Left ventricle myocardium inferior (tissue), 1 donor: ENCODE measurements around the gene GTSE1. TPM values are rescaled to one million over a fixed set of nuclear protein-coding genes. Genes with fewer than 3 reads are reported as not detected.

Experiments used
- DNase-seq: peaks from one replicate; pipeline ENCODE4 v3.0.0-alpha.2; 2020
- H3K27ac ChIP-seq: fragments of 200-600 bp; replicated peaks from 2 replicates; pipeline ENCODE4 v1.8.0; 2021
- H3K27me3 ChIP-seq: fragments of 200-600 bp; 2 replicates; pipeline ENCODE4 v1.8.0; 2021; ENCODE audit warnings: low read depth
- H3K36me3 ChIP-seq: fragments of 200-600 bp; 2 replicates; pipeline ENCODE4 v1.8.0; 2021
- H3K4me1 ChIP-seq: fragments of 200-600 bp; 2 replicates; pipeline ENCODE4 v1.8.0; 2021
- H3K4me3 ChIP-seq: fragments of 200-600 bp; 2 replicates; pipeline ENCODE4 v1.8.0; 2021; ENCODE audit warnings: mild to moderate bottlenecking, moderate library complexity
- H3K9me3 ChIP-seq: fragments of 200-600 bp; replicated peaks from 2 replicates; pipeline ENCODE4 v1.8.0; 2021
- CTCF ChIP-seq: fragments of 200-600 bp; IDR thresholded peaks from 2 replicates; pipeline ENCODE4 v1.8.0; 2021; ENCODE audit warnings: antibody characterized with exemption, mild to moderate bottlenecking, borderline replicate concordance
- intact Hi-C: fragments of 100-400 bp; cut with micrococcal nuclease; formaldehyde crosslinking; loops from one replicate; pipeline ENCODE4 v1.11.0; 2022
- total RNA-seq: library from RNA; stranded (reverse); fragmentation: NEBNext Ultra II Directional; extraction: Animal tissue kit (Norgen Biotek cat#: 25700); gene quantifications from one replicate; pipeline ENCODE4 v1.2.1, GENCODE V29; 2021
- donor health status: DM: no; HTN: yes; CAD: no; lungs with severe emphysema.

GTSE1 gene
- total RNA-seq, 1 donor from 2014 or later: 0.25 TPM

- Histone ChIP-seq H3K9me3 (no peaks in the 10 kb centered on the region), H3K27me3 (no peaks in the 10 kb centered on the region), H3K4me3 (no peak overlapping the region), H3K27ac (peak overlapping the region; percentile 91), H3K4me1 (peaks cover 87% of the 10 kb centered on the region), H3K36me3 (peaks cover 96% of the 10 kb centered on the region)
- no peak for TF ChIP-seq CTCF
- no peak for DNase-seq
- intact Hi-C loops: no loop called here
Observed at GRCh38 chr22:46350121-46350520, 53.5 kb downstream of the GTSE1 start.

DNA sequence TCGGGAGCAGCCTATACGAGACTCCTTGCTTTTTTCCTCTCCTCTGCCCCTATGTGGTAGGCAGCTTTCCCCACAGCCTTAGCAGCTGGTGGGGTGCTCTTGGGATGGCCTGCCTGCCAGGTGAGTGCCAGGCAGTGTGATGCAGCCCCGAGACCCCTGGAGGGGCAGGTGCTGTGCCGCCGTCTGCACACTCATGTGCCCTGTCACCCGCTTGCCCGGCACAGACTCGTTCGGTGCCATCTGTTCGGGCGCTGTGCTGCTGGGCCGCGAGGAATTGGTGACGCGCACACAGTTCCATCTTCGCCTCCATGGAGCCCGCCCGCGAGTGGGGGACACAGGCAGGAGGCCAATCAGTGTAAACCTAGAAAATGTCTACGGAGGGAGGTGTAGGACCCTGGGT, 54.0 kb downstream of the GTSE1 start:
- Histone ChIP-seq H3K4me1 (peaks cover 87% of the 10 kb centered on the region), H3K27me3 (no peaks in the 10 kb centered on the region), H3K36me3 (peaks cover 94% of the 10 kb centered on the region), H3K4me3 (no peak overlapping the region), H3K9me3 (no peaks in the 10 kb centered on the region), H3K27ac (peak overlapping the region; percentile 91)
- intact Hi-C loops: no loop called here
- TF ChIP-seq CTCF: no peak
- DNase-seq: no peak

DNA sequence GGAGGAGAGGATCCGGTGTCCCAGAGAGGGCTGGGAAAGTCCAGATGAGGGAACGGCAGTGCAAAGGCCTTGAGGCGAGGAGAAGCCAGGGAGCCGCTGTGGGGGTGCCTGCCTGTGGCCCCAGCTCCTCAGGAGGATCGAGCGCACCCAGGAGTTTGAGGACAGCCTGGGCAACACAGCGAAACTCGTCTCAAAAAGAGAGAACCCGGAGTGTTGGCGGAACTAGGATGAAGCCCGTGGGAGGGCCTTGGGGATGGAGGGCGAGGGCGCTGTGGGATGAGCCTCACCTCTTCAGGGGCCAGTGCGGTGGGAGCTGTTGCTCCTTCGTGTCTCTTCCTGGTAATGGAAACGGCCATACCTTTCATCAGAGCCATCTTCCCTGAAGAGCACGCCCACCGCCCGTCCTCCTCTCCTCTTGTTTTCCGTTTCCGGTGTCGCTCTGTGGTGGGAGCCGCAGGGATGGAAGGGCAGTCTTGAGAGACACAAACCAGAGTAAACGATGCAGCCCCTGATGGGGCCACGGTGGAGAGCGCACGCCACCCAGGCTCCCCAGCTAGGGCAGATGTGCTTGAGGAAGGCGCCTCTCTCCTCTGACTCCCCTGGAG, 54.6 kb downstream of the GTSE1 start:
- intact Hi-C loops: no loop called here
- H3K27me3 ChIP-seq: no peaks in the 10 kb centered on the region
- H3K9me3 ChIP-seq: no peaks in the 10 kb centered on the region
- H3K4me1 ChIP-seq: peaks cover 87% of the 10 kb centered on the region
- DNase-seq: no peak
- no peak for TF ChIP-seq CTCF
- peaks cover 96% of the 10 kb centered on the region for H3K36me3 ChIP-seq
- H3K27ac ChIP-seq: peak overlapping the region; percentile 91
- H3K4me3 ChIP-seq: no peak overlapping the region

DNA sequence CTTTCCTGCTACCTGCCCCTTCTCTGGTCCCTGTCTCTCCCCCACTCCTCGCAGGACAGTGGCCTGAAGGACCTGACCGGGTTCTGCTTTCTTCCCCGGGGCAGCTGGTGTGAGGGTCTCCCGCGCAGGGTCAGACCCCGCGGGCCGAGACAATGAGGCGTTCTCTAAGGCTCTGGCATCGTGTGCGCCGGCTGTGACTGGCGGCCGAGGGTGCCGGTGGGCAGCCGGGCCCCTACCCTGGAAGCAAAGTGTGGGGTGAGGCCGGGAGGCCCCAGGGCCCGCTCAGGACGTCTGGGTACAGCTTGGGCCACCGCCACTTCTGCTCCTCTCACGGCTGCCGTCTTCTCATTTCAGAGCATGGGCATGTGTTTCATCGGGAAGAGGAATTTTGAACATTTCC, 55.1 kb downstream of the GTSE1 start:
- intact Hi-C loops: no loop called here
- no peak overlapping the region for H3K4me3 ChIP-seq
- peaks cover 84% of the 10 kb centered on the region for H3K4me1 ChIP-seq
- H3K9me3 ChIP-seq: no peaks in the 10 kb centered on the region
- DNase-seq: no peak
- no peaks in the 10 kb centered on the region for H3K27me3 ChIP-seq
- no peak for TF ChIP-seq CTCF
- H3K36me3 ChIP-seq: peaks cover 96% of the 10 kb centered on the region
- H3K27ac ChIP-seq: peak overlapping the region; percentile 91

DNA sequence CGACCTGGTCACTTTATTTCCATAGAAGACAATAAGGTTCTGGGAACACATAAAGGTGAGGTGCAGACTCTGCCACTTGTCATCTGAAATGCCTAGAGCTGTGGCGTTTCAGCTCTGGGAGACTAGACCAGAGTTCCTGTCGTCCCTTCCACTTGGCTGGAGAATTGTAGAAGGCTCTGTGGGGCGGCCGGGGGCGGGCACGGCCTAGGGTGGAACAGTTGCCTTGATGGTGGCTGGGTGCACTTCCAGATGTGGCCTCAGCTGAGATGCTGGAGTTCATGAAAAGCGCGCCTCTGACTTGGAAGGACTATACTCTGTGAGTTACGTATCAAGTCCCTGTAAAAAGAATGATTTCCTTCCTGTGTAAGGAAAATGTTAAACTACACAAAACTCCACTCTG, 55.6 kb downstream of the GTSE1 start:
- intact Hi-C loops: no loop called here
- no peak for DNase-seq
- Histone ChIP-seq H3K27me3 (no peaks in the 10 kb centered on the region), H3K4me1 (peaks cover 79% of the 10 kb centered on the region), H3K36me3 (peaks cover 96% of the 10 kb centered on the region), H3K4me3 (no peak overlapping the region), H3K9me3 (no peaks in the 10 kb centered on the region), H3K27ac (peak overlapping the region; percentile 91)
- TF ChIP-seq CTCF: no peak
